Fibroblast of lung (primary cell): Measurements from ENCODE around the gene MIEF1.

Experiments used
- EZH2 ChIP-seq: IDR thresholded peaks from 2 replicates; pipeline ENCODE4 v1.5.1; 2012; ENCODE audit warnings: low read length, control low read depth, mild to moderate bottlenecking; ENCODE audit errors: missing control alignments
- TF ChIP-seq, protein P1 (sequence below), 2 donors: IDR thresholded peaks in 1 of 2; conservative IDR thresholded peaks in 1 of 2; 1 replicate in 1 of 2; 2 replicates in 1 of 2; pipeline ENCODE4 v1.5.1; 2011 to 2012; ENCODE audit warnings: low read length in 2 of 2, control low read depth in 1 of 2, inconsistent platforms in 1 of 2, low read depth in 1 of 2, mild to moderate bottlenecking in 1 of 2

DNA sequence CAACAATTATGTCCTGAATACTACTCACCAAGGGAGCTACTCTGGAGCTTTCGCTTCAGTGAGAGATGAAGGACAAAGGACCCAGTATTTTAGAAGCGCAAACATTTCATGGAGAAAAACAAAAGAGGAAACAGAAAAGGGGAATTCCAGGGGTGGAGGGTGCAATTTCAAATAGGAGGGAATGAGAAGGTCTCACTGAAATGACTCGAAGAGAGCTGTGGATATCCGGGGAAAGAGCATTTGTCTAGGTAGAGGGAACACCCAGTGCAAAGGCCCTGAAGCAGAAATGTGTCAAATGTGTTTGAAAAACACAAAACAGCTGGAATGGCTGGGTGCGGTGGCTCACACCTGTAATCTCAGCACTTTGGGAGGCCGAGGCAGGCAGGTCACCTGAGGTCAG lies 28.0 kb downstream of the MIEF1 start:
- TF ChIP-seq, protein P1, sequence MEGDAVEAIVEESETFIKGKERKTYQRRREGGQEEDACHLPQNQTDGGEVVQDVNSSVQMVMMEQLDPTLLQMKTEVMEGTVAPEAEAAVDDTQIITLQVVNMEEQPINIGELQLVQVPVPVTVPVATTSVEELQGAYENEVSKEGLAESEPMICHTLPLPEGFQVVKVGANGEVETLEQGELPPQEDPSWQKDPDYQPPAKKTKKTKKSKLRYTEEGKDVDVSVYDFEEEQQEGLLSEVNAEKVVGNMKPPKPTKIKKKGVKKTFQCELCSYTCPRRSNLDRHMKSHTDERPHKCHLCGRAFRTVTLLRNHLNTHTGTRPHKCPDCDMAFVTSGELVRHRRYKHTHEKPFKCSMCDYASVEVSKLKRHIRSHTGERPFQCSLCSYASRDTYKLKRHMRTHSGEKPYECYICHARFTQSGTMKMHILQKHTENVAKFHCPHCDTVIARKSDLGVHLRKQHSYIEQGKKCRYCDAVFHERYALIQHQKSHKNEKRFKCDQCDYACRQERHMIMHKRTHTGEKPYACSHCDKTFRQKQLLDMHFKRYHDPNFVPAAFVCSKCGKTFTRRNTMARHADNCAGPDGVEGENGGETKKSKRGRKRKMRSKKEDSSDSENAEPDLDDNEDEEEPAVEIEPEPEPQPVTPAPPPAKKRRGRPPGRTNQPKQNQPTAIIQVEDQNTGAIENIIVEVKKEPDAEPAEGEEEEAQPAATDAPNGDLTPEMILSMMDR (conservative IDR thresholded peaks at IDR 0.05 in 1 of 2, IDR thresholded peaks at IDR 0.05 in 1 of 2; ENCODE audit: low read depth in 1 of 2, low read length in 2 of 2): no peak
- TF ChIP-seq EZH2: no peak
